Measurements from ENCODE around the gene FSIP1. TPM values are rescaled to one million over a fixed set of nuclear protein-coding genes. Genes with fewer than 3 reads are reported as not detected.

FSIP1 gene
- total and polyA plus RNA-seq, 3 experiments from 2014 or later: 0.38 to 1.3 (median 0.63) TPM

DNA sequence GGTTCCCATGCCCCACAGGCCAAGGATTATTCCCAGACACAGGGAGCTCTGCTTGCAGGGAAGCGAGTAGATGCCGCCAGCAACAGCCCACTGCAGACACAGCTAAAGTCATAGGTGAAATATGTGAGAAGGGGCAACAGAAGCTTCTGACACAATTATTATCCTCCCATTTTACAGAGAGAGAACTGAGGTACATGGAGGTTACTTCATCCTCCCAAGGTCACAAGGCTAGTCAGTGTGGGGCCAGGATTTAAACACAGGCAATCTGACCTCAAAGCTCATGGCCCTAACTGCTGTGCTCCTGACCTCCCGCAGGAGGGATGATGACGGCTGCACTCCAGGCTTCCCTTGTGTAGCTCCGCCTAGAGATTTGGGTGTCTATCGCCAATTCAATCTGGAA, 15.7 kb upstream of the FSIP1 start:
- Mint-ChIP-seq H3K4me1 (no peaks in the 10 kb centered on the region), H3K9me3 (no peaks in the 10 kb centered on the region), H3K27me3 (peaks cover 28 to 74% of the 10 kb centered on the region in 2 donors), H3K27ac (no peak overlapping the region), H3K36me3 (peaks cover 0 to 1% (median 0%) of the 10 kb centered on the region in 3 donors), H3K4me3 (no peak overlapping the region)
- CTCF ChIA-PET: no interaction called here
- H3K27me3 ChIP-seq (ENCODE audit: insufficient read depth, low read length, poor library complexity, severe bottlenecking): no peaks in the 10 kb centered on the region
- H3K4me1 ChIP-seq (ENCODE audit: insufficient read depth, low read length): no peaks in the 10 kb centered on the region
- no peaks in the 10 kb centered on the region for H3K36me3 ChIP-seq (ENCODE audit: insufficient read depth, low read length)
- no peak overlapping the region for H3K4me3 ChIP-seq (ENCODE audit: low read length)
- DNase-seq: no peak
- H3K9me3 ChIP-seq (ENCODE audit: low read length): no peaks in the 10 kb centered on the region
- POLR2A ChIA-PET: no interaction called here
- no peak overlapping the region for H3K27ac ChIP-seq (ENCODE audit: low read depth, low read length)

DNA sequence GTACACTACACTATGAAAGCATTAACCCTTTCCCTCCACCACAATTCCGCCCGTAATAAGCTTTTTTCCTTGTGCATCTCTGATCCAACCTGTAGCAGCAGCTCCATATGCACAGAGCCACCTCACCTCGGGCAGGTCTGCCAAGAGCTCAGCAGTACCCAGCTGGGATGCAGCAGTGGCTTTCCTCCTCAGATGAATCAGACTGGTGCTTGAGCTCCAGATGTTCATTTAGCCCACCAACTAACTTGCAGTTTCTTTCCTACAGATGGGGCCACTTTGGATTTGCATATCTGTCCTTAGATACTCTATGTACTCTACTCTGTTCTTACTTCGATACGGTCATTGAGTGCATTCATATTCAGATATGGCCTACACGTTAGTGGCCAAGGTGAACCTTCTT, 14.8 kb upstream of the FSIP1 start:
- H3K4me3 Mint-ChIP-seq: no peak overlapping the region
- H3K4me3 ChIP-seq (ENCODE audit: low read length): no peak overlapping the region
- no peaks in the 10 kb centered on the region for H3K4me1 ChIP-seq (ENCODE audit: insufficient read depth, low read length)
- no peak overlapping the region for H3K27ac ChIP-seq (ENCODE audit: low read depth, low read length)
- H3K9me3 Mint-ChIP-seq: no peaks in the 10 kb centered on the region
- no peaks in the 10 kb centered on the region for H3K9me3 ChIP-seq (ENCODE audit: low read length)
- H3K27me3 Mint-ChIP-seq: peaks cover 27 to 69% of the 10 kb centered on the region in 2 donors
- CTCF ChIA-PET: no interaction called here
- DNase-seq: no peak
- no peak overlapping the region for H3K27ac Mint-ChIP-seq
- H3K36me3 Mint-ChIP-seq: peaks cover 0 to 1% (median 0%) of the 10 kb centered on the region in 3 donors
- H3K27me3 ChIP-seq (ENCODE audit: insufficient read depth, low read length, poor library complexity, severe bottlenecking): no peaks in the 10 kb centered on the region
- POLR2A ChIA-PET: interaction anchor here (0.5 kb wide), 1 partner anchor 387 kb away, joined by 3 read pairs; no protein-coding TSS in a partner anchor
- H3K4me1 Mint-ChIP-seq: no peaks in the 10 kb centered on the region
- no peaks in the 10 kb centered on the region for H3K36me3 ChIP-seq (ENCODE audit: insufficient read depth, low read length)

DNA sequence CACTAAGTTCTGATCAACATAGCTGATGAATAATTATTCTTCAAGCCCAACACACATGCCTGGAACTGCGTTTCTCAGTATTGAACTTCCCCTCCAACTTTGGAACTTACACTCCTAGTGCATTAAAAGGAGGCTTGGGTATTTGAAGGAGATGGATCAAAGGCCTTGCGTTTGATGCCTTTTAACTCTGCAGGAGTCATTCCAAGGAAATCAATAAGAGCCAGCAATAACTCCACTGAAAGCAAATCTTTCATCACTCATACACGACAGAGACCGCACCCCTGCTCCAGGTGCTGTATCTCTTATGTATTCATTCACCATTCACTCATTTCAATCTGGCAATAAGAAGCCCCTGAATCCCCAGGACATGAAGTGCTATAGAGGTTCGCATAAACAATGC, 14.0 kb upstream of the FSIP1 start:
- Mint-ChIP-seq H3K9me3 (no peaks in the 10 kb centered on the region), H3K27me3 (peaks cover 27 to 63% of the 10 kb centered on the region in 2 donors), H3K4me3 (no peak overlapping the region), H3K36me3 (peaks cover 0 to 1% (median 0%) of the 10 kb centered on the region in 3 donors), H3K4me1 (no peaks in the 10 kb centered on the region), H3K27ac (no peak overlapping the region)
- Histone ChIP-seq H3K9me3 (ENCODE audit: low read length) (no peaks in the 10 kb centered on the region), H3K27me3 (ENCODE audit: insufficient read depth, low read length, poor library complexity, severe bottlenecking) (no peaks in the 10 kb centered on the region), H3K4me3 (ENCODE audit: low read length) (no peak overlapping the region), H3K4me1 (ENCODE audit: insufficient read depth, low read length) (no peaks in the 10 kb centered on the region), H3K36me3 (ENCODE audit: insufficient read depth, low read length) (no peaks in the 10 kb centered on the region), H3K27ac (ENCODE audit: low read depth, low read length) (no peak overlapping the region)
- ChIA-PET POLR2A (no interaction called here), CTCF (no interaction called here)
- no peak for DNase-seq

DNA sequence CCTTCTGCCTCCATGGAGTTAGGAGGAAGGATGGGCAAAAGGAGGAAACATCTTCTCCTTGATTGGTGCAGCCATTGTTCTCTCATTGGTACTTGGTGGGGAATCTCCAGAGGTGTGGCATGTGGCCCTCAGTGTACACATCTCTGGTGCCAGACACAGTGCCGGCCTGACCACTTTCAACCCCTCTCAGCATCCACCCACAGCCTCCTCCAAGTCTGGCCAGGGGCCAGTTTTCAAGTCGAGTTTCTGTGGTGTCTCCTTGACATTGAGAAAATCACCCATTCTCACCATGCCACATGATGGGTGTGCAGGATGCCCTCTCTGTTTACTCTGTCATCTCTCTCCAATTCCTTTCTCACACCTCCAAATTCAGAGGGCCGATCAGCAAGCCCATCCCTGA, 12.8 kb upstream of the FSIP1 start:
- no peaks in the 10 kb centered on the region for H3K4me1 Mint-ChIP-seq
- POLR2A ChIA-PET: no interaction called here
- Histone ChIP-seq H3K4me3 (ENCODE audit: low read length) (no peak overlapping the region), H3K27ac (ENCODE audit: low read depth, low read length) (no peak overlapping the region), H3K4me1 (ENCODE audit: insufficient read depth, low read length) (no peaks in the 10 kb centered on the region), H3K9me3 (ENCODE audit: low read length) (no peaks in the 10 kb centered on the region), H3K36me3 (ENCODE audit: insufficient read depth, low read length) (no peaks in the 10 kb centered on the region), H3K27me3 (ENCODE audit: insufficient read depth, low read length, poor library complexity, severe bottlenecking) (no peaks in the 10 kb centered on the region)
- H3K36me3 Mint-ChIP-seq: peaks cover 0 to 1% (median 0%) of the 10 kb centered on the region in 3 donors
- peak overlapping the region in 1 of 8 donors; percentile 50 for H3K27ac Mint-ChIP-seq
- H3K27me3 Mint-ChIP-seq: peaks cover 25 to 52% of the 10 kb centered on the region in 2 donors
- H3K9me3 Mint-ChIP-seq: no peaks in the 10 kb centered on the region
- H3K4me3 Mint-ChIP-seq: no peak overlapping the region
- CTCF ChIA-PET: no interaction called here
- DNase-seq: no peak

DNA sequence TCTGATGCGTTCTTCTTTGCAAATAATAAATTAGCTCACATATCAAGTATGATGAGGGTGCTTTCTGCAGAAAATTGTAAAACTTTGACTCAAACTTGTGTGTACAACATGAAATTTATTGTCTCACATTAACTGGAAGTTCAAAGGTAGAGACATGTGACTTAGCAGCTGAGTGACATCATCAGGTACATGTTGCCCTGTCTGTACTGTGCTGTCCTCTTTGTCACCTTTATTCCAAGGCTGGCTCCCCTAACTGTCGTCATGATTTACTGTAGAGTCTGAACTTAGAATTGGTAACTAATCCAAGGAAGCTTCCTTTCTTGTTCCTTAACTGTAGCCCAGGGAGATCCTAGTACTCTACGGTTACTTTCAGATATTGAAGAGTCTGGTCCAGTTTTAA, 12.3 kb upstream of the FSIP1 start:
- peaks cover 25 to 46% of the 10 kb centered on the region in 2 donors for H3K27me3 Mint-ChIP-seq
- CTCF ChIA-PET: no interaction called here

DNA sequence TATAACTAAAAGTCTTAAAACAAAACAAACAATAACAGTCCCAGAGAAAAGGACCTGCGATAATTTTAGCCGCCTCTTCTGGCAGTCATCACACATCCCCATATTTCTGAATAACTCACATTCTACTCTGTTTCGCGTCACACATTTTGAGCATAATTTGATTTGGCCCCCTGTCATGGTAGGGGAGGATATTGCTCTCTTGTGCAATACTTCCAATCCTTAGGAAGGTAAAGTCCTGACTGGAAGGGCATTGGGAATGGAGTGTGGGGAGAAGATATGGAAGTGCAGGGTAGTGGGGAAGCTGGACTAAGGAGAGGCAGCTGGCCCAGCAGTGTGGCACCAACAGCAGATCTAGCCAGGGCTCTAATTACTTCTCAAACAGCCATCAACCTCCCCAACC, 11.3 kb upstream of the FSIP1 start:
- Histone ChIP-seq H3K27me3 (ENCODE audit: insufficient read depth, low read length, poor library complexity, severe bottlenecking) (no peaks in the 10 kb centered on the region), H3K27ac (ENCODE audit: low read depth, low read length) (no peak overlapping the region), H3K4me3 (ENCODE audit: low read length) (no peak overlapping the region), H3K4me1 (ENCODE audit: insufficient read depth, low read length) (no peaks in the 10 kb centered on the region), H3K36me3 (ENCODE audit: insufficient read depth, low read length) (no peaks in the 10 kb centered on the region), H3K9me3 (ENCODE audit: low read length) (no peaks in the 10 kb centered on the region)
- Mint-ChIP-seq H3K4me3 (no peak overlapping the region), H3K27me3 (peaks cover 23 to 38% of the 10 kb centered on the region in 2 donors), H3K36me3 (peaks cover 0 to 1% (median 0%) of the 10 kb centered on the region in 3 donors), H3K27ac (no peak overlapping the region), H3K4me1 (no peaks in the 10 kb centered on the region), H3K9me3 (no peaks in the 10 kb centered on the region)
- DNase-seq: no peak
- POLR2A ChIA-PET: no interaction called here
- CTCF ChIA-PET: no interaction called here

More for the DNA sequence above, 12.3 kb upstream of the FSIP1 start:
- no peaks in the 10 kb centered on the region for H3K36me3 ChIP-seq (ENCODE audit: insufficient read depth, low read length)
- Mint-ChIP-seq H3K27ac (peak overlapping the region in 1 of 8 donors; percentile 50), H3K9me3 (no peaks in the 10 kb centered on the region), H3K4me3 (no peak overlapping the region), H3K36me3 (peaks cover 0 to 1% (median 0%) of the 10 kb centered on the region in 3 donors), H3K4me1 (no peaks in the 10 kb centered on the region)
- DNase-seq: no peak
- H3K4me3 ChIP-seq (ENCODE audit: low read length): no peak overlapping the region
- H3K4me1 ChIP-seq (ENCODE audit: insufficient read depth, low read length): no peaks in the 10 kb centered on the region
- POLR2A ChIA-PET: no interaction called here
- H3K27ac ChIP-seq (ENCODE audit: low read depth, low read length): no peak overlapping the region
- H3K27me3 ChIP-seq (ENCODE audit: insufficient read depth, low read length, poor library complexity, severe bottlenecking): no peaks in the 10 kb centered on the region
- no peaks in the 10 kb centered on the region for H3K9me3 ChIP-seq (ENCODE audit: low read length)

DNA sequence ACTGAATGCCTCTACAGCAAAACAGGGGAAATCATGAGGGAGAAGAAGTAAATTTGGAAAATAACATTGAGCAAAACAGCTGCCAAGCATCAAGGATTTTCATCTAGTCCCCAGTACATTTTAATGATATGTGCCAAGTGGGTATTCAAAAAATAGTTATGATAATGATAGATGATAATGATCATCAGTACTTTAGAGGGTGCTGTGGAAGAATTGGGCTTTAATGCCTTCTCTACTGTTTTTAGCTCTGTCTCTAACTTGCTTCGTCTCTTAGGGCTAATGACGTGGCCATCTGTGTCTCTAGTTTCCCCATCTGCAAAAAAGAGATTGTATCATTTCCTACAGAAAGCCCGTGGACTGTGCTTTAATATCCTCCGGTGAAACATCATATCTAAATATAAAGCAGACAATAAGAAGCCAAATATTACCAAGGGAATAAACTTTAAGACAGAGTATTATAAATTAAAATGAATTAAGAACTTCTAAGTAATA, 10.2 kb upstream of the FSIP1 start:
- no peak overlapping the region for H3K4me3 Mint-ChIP-seq
- ChIA-PET CTCF (no interaction called here), POLR2A (interaction anchor here (0.7 kb wide), 1 partner anchor 20 kb away, joined by 7 read pairs; no protein-coding TSS in a partner anchor)
- Histone ChIP-seq H3K36me3 (ENCODE audit: insufficient read depth, low read length) (no peaks in the 10 kb centered on the region), H3K4me3 (ENCODE audit: low read length) (no peak overlapping the region), H3K4me1 (ENCODE audit: insufficient read depth, low read length) (no peaks in the 10 kb centered on the region), H3K27ac (ENCODE audit: low read depth, low read length) (no peak overlapping the region), H3K9me3 (ENCODE audit: low read length) (no peaks in the 10 kb centered on the region), H3K27me3 (ENCODE audit: insufficient read depth, low read length, poor library complexity, severe bottlenecking) (no peaks in the 10 kb centered on the region)
- H3K27me3 Mint-ChIP-seq: peaks cover 17 to 28% of the 10 kb centered on the region in 2 donors
- H3K27ac Mint-ChIP-seq: no peak overlapping the region
- H3K9me3 Mint-ChIP-seq: no peaks in the 10 kb centered on the region
- no peak for DNase-seq
- H3K4me1 Mint-ChIP-seq: peaks cover 0 to 3% (median 1%) of the 10 kb centered on the region in 3 donors
- no peaks in the 10 kb centered on the region for H3K36me3 Mint-ChIP-seq

DNA sequence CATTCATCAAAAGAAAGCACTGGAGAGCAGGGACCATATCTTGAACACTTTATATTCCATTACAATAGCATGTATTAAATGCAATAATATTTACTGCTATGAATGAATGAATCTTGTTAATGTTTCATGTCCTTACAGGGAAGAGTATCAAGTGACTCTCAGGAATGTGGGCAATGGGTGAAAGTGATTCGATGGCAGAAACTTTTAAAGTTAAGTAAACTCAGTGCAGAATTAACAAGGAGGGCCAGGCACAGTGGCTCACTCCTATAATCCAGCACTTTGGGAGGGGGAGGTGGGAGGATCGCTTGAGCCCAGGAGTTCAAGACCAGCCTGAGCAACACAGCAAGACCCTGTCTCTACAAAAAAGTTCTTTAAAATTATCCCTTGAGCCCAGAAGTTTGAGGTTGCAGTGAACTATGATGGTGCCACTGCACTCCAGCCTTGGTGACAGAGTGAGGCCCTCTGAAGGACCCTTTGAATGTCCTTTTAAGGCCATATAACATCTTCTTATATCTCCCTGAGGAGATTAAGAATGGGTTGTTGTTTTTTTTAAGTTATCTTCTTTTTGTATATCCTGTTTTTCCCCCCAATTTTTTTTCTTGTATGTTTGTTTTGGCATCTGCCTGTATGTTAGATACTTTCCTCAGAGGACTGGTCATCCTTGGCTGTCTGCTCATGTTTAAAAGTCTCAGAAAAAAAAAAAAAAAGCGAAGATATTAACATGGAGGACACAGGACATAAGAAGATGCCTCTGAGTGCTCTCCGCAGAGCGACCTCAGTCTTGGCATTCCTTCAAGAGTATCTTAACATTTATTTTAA, 9.6 kb upstream of the FSIP1 start:
- DNase-seq: no peak
- POLR2A ChIA-PET: interaction anchor here (0.6 to 0.7 kb wide), 3 partner anchors 20 to 36 kb away, joined by 3 to 7 read pairs (median 5); no protein-coding TSS in a partner anchor
- no peaks in the 10 kb centered on the region for H3K4me1 ChIP-seq (ENCODE audit: insufficient read depth, low read length)
- no peak overlapping the region for H3K4me3 Mint-ChIP-seq
- H3K4me3 ChIP-seq (ENCODE audit: low read length): no peak overlapping the region
- peaks cover 14 to 23% of the 10 kb centered on the region in 2 donors for H3K27me3 Mint-ChIP-seq
- CTCF ChIA-PET: no interaction called here
- no peak overlapping the region for H3K27ac Mint-ChIP-seq
- no peaks in the 10 kb centered on the region for H3K9me3 Mint-ChIP-seq
- H3K27me3 ChIP-seq (ENCODE audit: insufficient read depth, low read length, poor library complexity, severe bottlenecking): no peaks in the 10 kb centered on the region
- no peaks in the 10 kb centered on the region for H3K9me3 ChIP-seq (ENCODE audit: low read length)
- no peaks in the 10 kb centered on the region for H3K36me3 Mint-ChIP-seq
- no peak overlapping the region for H3K27ac ChIP-seq (ENCODE audit: low read depth, low read length)
- peaks cover 0 to 6% (median 3%) of the 10 kb centered on the region in 3 donors for H3K4me1 Mint-ChIP-seq
- H3K36me3 ChIP-seq (ENCODE audit: insufficient read depth, low read length): no peaks in the 10 kb centered on the region

Measured in CD8-positive, alpha-beta memory T cell (primary cell).